Activated CD8-positive, alpha-beta memory T cell treated with anti-CD3 and anti-CD28 coated beads for 48 hours (primary cell): ENCODE measurements around the gene SNW1.
A peak's percentile ranks its signal among the peaks of the same experiment; 100 is the strongest.
"Not testable (repeated sequence)": the region's sequence is repeated elsewhere in the genome, so short reads cannot be mapped to it uniquely, and the experiment has no call there.

Experiments used
- DNase-seq, 3 experiments: peaks; one replicate each; pipeline ENCODE4 v3.0.0-alpha.2; 2020; ENCODE audit warnings: low read depth in 2 of 3, low spot score in 2 of 3

SNW1 gene

DNA sequence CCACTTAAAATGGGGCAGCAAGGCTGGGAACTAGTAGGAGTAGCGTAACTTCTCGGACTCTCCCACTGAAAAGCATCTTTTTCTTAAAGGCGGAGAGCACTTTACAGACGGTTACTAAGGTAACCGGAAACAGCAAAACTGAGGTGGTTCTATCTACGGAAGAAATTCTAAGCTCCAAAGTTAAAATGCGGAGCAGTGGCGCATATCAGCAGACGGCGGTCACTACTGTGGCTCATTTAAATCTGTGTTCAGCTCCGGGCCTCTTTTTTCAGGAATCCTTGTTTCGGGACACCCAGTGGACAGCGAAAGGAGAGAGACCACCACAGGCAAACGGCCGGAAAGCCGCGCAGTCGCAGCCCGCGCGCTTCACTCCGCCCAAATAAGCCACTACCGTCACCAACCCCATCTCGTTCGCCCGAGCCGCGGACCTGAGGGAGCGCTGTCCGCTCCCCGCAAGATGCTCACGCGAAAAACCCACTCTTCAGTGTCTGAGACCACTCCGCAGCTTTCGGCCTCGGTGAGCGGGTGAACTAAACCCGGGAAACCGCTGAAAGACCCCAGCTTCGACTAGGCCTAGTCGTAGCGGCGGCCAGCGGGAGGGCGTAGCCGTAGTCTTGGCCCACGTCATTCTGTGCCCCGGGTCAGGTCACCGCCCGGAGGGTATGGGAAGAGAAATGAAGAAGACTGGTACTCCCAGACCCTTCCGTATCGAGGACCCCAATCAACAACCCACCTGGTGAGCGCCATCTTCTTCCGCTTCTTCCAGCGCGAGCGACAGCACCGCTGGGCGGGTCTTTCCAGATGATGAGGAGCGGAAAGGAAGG, at the start of gene SNW1:
SNW1 (minus strand) TSS at position 776 of the 824 bp plus-strand sequence; CDS start at position 747, 29 bp downstream.
- DNase-seq, result peak; percentile 53 to 78 (median 77)

DNA sequence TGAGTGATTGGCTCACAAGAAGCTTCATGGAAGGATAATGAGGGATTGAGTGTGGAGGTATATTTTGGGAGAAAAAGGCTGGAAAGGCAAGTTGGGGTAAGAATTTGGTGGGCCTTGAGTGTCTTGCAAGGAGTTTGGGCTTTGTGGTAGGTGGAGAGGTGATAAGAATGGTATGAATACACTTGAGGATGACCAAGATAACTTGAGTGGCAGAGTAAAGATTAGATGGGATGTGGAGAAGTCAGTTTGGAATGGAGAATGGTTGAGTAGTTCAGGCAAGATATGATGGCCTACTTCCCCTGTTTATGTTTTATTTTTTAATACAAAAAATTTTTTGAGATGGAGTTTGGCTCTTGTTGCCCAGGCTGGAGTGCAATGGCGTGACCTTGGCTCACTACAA, 48.1 kb upstream of the SNW1 start:
- no peak for DNase-seq

DNA sequence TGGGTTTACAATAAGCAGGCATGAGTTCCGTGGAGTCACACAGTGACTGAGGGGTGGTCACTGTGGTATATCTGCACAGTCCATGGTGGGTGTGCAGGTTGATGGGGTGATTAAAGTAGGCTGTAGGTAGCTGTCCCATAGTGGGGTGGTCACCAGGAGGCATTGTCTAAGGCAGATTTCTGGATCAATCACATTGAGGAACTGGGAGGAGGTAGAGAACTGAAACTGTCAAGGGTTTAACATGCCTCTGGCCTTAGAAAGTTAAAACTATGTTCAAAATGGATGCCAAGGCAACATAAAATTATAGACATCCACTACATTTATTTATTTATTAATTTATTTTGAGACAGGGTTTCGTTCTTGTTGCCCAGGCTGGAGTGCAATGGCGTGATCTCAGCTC, 47.3 kb upstream of the SNW1 start:
- DNase-seq, result no peak

DNA sequence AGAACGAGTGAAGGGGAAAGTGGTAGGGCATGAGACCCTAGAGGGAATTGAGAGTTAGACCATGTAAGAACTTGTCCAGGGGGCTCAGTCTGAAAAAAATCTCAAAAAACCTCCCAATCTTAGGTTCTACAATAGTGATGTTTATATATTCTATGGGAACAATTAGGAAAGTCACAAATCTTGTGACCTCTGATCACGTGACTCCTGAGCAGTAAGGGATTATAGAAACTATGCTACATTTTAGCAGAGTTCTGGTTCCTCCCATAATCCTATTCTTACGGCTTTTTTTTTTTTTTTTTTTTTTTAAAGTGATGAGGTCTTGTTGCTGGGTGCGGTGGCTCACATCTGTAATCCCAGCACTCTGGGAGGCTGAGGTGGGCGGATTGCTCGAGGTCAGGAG, 44.8 kb upstream of the SNW1 start:
- no peak for DNase-seq

DNA sequence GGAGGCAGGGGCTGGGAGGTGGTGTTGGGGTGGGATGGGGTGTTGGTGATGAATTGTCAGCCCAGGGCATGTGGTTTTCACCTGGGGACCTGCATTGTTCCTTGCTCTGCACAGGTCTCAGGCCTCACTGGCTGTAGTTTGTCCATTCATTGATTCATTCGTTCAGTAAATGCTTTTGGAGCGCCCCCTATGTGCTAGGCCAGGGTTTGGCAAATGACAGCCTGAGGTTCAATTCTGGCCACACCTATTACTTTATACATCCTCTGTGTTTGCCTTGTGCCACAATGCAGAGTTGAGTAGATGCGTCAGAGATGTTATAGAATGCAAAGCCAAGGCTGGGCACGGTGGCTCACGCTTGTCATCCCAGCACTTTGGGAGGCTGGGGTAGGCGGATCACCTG, 43.6 kb upstream of the SNW1 start:
- DNase-seq, result peak in 1 of 3 experiments; percentile 8

DNA sequence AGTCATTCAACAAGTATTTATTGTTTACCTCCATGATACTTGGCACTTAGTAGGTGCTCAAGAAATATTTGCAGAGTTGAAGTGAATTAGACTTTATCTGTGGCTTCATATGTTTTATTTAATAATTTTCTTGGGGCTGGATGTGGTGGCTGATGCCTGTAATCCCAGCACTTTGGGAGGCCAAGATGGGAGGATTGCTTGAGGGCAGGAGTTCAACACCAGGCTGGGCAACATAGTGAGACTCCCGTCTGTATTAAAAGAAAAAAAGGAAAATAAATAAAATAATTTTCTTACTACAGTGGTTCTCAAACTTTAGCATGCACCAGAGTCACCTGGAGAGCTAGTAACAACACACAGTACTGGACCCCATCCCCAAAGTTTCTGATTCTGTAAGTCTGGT, 39.9 kb upstream of the SNW1 start:
- no peak for DNase-seq

DNA sequence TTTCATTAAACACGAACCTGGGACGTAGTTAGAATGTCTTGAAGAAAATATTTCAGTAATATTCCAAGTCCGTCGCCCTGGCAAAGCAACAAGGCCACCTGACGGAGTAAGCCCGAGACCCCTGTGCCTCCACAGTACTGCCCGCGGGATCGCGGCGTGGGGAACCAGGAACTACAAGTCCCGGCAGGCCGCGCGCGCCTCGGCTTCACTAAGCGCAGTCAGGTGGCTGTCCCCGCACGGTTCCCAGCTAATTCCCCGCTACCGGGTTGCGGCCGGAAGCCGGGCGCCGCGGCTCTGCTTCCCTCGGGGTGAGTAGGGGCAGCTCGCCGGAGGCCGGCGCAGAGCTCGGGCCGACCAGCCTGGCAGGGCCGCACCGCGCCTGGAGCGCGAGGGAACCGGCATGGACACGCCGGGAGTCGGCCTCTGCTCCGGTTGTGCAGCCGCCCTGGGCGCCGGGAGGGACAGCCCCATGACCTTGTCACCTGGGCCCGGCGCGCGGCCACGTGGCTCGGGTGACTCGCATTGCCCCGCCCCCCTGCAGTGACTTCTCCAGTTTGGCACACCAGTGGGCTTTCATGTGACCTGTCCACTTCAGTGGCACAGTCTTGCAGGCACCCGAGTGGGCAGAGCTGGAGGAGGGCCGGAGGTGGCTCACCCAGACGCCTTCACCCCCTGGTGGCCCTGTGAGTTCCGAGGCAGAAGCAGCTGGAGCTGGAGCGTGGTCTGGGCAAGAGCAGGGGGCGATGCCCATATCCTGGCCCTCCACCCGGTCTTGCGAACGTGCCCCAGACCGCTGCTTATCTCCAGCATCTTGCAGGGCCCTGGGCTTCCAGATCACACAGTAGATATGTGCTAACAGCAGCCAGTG, 39.1 kb upstream of the SNW1 start, which contains the start of gene ADCK1:
ADCK1 (plus strand) TSS at position 247 of the 868 bp plus-strand sequence. CDS start 18,870 bp downstream, outside the sequence.
- peak; percentile 71 to 80 (median 73) for DNase-seq

DNA sequence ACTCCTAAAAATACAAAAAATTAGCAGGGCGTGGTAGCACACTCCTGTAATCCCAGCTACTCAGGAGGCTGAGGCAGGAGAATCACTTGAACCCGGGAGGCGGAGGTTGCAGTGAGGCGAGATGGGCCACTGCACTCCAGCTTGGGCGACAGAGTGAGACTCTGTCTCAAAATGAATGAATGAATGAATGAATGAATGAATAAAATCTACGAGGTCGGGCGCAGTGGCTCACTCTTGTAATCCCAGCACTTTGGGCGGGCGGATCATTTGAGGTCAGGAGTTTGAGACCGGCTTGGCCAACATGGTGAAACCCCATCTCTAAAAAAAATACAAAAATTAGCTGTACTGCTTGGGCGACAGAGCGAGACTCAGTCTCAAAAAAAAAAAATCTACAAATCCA, 38.5 kb upstream of the SNW1 start:
- not testable (repeated sequence) for DNase-seq

DNA sequence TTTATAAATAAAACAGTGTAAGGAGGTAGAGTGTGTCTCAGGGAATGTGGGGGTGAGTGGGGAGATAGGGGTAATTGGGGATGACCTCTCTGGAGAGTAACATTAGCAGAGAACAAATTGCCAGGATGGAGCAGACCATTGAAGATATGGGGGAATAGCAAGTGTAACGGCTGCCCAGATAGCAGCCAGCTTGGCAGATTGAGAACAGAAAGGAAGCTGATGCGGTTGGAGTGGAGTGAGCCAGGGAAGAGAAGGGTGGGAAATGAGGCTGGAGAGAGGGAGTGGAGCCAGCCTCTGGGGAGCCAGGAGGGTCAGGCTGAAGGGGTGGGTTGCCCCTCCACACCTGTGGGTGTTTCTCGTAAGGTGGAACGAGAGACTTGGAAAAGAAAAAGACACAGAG, 33.4 kb upstream of the SNW1 start:
- no peak for DNase-seq

DNA sequence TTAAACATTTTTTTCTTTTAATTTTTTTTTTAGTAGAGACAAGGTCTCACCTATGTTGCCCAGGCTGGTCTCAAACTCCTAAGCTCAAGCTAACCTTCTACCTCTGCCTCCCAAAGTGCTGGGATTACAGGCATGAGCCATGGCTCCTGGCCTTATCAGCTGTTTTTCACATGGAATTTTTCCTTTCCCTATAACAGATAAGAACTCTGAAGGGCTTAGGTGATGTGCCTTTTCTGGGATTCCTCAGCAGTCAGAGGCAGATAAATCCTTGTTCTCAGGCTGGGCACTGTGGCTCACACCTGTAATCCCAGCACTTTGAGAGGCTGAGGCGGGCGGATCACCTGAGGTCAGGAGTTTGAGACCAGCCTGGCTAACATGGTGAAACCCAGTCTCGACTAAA, 32.3 kb upstream of the SNW1 start:
- not testable (repeated sequence) for DNase-seq

DNA sequence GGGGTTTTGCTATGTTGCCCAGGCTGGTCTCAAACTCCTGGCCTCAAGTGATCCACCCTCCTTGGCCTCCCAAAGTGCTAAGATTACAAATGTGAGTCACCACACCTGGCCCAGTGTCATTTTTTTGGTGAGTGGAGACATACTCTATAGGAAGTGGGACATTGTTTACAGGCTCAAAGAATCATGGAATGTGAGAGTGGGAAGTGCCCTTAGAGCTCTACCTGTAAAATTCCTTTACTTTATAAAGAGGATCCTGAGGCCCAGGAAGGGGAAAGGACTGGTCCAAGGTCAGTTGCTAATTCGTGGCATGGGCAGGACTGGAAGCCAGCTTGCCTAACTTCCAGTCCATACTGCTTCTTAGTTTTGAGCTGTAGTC, 30.3 kb upstream of the SNW1 start:
- no peak for DNase-seq

DNA sequence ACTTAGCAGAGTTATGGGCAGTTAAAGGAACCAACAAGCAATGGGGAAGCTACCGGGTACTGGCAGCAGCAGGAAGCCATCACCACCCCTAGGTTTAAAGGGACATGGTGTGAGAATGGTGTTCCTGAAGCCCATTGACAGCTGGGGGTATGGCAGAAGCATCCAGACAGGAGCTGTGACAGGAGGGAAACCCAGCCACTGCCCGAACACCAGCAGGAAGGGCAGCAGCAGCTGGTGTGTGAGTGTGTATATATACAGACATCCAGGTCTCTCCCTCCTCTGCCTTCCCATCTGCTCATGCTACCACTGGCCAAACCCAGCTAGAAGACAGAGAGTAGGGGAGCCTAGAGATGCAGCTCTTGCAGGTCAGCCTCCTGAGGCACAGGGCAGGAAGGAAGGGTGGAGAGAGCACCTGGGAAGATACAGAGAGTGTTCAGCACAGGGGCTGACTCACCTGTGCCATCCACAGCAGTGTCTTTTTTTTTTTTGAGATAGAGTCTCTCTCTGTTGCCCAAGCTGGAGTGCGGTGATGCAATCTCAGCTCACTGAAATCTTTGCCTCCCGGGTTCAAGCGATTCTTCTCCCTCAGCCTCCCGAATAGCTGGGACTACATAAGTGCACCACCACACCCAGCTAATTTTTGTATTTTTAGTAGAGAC, 29.7 kb upstream of the SNW1 start:
- DNase-seq, result no peak

DNA sequence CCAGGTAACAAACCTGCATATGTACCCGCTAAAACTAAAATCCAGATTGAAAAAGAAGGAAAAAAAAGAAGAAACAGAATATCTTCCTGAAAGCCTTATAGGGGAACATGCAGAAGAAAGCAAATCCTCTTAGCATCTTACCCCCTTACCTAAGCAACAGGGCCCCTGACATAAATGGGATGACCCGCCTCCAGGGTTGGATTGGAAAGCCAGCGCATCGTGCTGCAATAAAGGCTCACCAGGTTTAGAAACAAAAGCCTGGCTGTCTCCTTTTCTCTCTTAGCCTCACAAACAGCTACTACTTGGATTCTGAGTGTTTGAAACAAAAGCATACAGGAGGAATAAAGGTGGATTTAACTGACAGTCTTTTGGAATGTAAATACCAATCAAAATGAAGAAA, 25.2 kb upstream of the SNW1 start:
- no peak for DNase-seq

DNA sequence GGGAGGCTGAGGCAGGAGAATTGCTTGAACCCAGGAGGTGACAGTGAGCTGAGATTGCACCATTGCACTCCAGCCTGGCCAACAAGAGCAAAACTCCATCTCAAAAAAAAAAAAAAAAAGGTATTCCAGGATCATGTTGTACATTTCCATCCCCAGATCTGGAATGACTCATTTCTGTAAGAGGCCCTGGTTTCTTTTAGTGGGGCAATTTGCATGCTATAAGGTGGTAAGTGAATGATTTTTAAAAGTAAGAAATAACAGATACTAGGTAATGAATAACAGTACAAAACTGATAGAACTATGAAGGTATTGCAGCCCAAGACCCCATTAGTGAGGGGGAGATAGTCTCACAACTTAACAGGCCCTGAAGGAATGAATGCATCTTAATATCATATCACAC, 21.2 kb upstream of the SNW1 start:
- no peak for DNase-seq

DNA sequence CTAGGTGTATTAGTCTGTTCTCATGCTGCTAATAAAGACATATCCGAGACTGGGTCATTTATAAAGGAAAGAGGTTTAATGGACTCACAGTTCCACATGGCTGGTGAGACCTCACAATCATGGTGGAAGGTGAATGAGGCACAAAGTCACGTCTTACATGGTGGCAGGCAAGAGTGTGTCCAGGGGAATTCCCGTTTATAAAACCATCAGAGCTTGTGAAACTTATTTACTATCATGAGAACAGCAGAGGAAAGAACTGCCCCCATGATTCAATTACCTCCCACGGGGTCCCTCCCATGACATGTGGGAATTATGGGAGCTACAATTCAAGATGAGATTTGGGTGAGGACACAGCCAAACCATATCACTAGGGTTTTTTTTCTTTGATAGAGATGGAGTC, 13.0 kb upstream of the SNW1 start:
- DNase-seq, result not testable (repeated sequence)

DNA sequence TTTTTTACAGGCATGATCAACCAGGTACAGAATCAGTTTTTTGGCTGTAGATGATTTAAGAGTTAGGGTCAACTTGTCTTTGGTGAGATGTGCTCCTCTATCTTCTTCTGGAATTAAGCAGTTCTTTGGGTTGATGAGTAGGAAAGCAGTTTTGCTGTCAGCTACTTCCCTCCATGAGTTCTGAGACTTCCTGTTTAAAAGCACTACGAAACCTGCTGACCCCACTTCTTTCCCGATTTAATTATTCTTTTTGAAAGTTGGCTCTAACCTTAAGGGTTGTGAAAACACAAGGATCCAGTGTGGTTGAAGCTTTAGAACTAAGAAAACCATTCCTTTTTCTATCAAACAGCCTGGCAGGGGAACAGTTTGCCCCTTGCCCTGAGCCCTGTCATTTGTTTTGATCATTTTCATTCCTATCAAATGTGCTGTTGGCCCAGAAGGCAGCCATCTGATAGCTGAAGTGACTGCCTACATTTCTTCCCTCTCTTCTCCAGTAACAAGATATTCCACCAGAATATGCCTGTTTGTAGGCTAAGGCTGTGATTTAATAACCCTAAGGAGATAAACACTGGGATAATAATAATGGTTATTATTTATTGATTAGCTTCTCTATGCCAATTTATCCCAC, 7.6 kb upstream of the SNW1 start:
- not testable (repeated sequence) for DNase-seq

DNA sequence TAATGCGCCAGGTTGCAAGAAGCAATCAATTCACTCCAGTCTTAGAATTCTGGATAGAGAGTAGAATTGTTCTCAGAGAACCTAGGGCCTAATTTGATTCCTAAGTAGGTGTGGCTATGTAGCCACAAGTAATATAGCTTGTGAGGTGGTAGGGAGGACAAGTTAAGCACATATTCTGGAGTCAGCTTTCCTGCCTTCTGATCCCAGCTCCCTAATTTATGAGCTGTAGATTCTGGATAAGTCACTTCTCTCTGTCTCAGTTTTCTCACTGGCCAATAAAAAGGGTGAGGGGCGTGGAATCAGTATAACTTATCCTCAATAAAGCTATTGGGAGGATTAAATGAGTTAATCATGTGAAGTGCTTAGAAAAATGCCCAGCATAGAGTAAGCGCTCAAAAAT, 3.0 kb upstream of the SNW1 start:
- DNase-seq, result no peak

DNA sequence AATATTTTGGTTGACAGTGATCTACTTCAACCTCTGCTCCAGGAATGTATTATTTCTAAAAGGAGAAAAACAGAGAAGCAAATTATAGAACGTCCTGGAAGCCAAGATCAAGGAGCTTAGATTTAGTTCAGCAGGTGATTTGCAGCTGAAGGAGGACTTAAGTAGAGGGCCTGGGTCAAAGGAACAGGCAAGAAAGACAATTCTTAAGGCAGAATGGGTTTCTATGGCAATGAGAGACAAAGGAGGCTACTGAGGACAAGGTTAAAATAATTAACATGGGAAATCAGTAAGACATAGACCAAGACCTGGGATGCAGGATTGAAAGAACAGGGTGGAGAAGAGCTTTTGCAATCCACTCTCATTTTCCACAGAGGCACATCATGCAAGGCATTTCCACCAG, 2.4 kb upstream of the SNW1 start:
- DNase-seq, result no peak

DNA sequence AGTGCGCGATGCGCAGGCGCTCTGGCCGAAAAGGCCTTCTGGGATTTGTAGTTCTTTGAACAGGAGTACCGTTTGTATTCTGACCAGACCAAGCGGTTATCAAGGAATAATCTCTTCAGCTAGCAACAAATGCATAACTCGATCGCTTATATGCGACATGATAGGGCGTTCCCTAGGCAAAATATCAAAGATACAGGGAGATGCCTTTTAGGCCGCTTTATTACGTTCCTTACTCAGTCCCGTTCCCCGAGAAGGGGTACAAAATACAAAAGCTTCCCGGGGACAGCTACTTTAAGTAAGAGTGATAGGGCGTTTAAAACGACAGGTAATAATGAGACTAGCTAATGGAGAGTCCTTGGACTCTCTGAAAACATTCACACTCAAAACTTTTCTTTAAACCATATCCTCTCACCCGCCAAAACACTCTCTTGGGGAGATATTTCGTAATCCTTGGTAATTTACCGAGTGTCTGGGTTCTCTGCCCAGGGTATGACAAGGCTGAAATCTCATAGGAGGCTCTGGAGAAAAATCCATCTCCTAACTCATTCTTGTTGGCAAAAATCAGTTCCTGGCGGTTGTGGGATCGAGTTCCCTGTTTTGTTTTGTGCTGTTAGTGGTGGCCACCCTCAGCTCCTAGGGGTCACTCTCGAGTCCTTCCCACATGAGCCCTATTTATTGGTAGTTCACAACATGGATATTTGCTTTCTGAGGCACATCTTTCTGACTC, 412 bp upstream of the SNW1 start:
- DNase-seq, result no peak

DNA sequence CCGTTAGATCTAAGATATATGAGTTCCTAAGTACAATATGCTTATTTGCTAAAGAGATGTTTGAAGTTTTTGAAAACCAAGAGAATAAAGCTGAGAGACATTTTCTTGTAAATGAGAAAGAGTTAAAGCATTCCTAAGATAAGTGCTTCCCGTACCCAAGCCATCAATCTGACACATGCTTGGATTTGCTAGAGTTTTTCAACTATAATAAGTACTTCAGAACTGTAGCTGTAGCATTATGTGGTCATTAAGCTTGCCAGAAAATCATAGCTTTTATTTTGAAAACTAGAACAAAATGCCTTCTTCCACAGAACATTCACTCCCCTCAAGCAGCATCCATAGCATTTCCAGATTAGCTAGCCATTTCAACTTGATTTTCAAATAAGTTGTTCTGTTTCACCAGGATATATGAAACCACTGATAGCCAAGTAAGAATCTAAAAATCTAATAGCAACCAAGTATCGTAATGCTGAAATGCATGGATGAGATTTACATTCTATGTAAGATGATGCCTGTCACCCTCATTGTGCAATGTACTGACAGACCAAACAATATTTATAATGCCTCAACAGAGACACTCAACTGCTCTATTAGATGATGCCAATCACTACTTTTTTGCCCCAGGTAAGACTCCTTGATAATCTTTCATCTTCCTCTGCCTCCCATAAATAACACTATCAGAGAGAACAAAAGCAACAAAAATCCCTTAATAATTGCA, 8.0 kb downstream of the SNW1 start:
- no peak for DNase-seq
